ENCODE results near the gene ATP6V0D1. TPM values are rescaled to one million over a fixed set of nuclear protein-coding genes. Genes with fewer than 3 reads are reported as not detected.

ATP6V0D1 gene
- polyA plus RNA-seq, 2 of the 4 experiments (the other 2 are of a cell fraction): 45.7 to 103 TPM

DNA sequence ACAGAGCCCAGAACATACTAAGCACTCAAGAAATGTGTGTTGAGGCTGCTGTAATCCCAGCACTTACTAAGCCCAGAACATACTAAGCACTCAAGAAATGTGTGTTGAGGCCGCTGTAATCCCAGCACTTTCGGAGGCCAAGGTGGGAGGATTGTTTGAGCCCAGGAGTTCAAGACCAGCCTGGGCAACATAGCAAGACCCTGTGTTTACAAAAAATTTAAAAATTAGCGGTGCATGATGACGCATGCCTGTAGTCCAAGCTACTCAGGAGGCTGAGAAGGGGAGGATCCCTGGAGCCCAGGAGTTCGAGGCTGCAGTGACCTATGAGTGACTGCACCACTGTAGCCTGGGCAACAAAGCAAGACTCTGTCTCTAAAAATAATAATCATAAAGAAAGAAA lies 57.9 kb downstream of the ATP6V0D1 start (continued):
- TF ChIP-seq JUN (IDR thresholded peaks at IDR 0.05): no peak

DNA sequence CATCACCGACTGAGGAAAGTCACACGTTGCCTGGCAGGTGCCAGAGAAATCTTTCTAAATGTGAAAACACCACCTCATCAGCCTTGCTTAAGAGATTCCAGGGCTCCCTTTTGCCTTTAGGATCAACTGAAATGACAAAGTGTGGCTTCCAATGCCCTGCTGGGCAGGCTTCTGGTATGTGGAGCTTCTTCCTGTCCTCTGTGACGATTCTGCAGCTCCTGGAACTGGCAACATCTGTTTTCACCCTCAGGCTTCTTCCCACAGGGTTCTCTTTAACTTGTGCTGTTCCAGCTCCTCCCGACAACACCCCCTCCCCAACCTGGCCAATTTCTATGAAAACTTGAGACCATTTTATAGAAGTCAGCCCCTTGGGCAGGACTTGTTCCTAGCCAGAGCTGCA lies 59.9 kb downstream of the ATP6V0D1 start:
- ChIA-PET CTCF (interaction anchor here (0.7 to 10.9 kb wide), 5 partner anchors 23 to 160 kb away, joined by 3 to 207 read pairs (median 4); no protein-coding TSS in a partner anchor), POLR2A (no interaction called here)
- 65% methylated on average over 4 of the region's 4 CpGs for WGBS (ENCODE audit: missing lambda C conversion rate)
- Histone ChIP-seq H3K9me3 (no peaks in the 10 kb centered on the region), H3K4me3 (no peak overlapping the region), H3K27ac (no peak overlapping the region), H3K4me2 (no peak overlapping the region), H3K4me1 (no peaks in the 10 kb centered on the region; the same call in 2 of the 3 replicates)
- ATAC-seq: no peak
- no peak for FAIRE-seq
- TF ChIP-seq KDM5A (IDR thresholded peaks at IDR 0.05): no peak
- no peak for TF ChIP-seq HOXB13 (CRISPR knock-in tag; IDR thresholded peaks at IDR 0.05; ENCODE audit: low read depth)
- TF ChIP-seq EHF (CRISPR knock-in tag; IDR thresholded peaks at IDR 0.05): no peak
- no peak for TF ChIP-seq SREBF2 (IDR thresholded peaks at IDR 0.05)
- TF ChIP-seq ZC3H11A (IDR thresholded peaks at IDR 0.05): no peak
- no peak for DNase-seq (ENCODE audit: low read depth in 1 of 2, low spot score in 1 of 2)

DNA sequence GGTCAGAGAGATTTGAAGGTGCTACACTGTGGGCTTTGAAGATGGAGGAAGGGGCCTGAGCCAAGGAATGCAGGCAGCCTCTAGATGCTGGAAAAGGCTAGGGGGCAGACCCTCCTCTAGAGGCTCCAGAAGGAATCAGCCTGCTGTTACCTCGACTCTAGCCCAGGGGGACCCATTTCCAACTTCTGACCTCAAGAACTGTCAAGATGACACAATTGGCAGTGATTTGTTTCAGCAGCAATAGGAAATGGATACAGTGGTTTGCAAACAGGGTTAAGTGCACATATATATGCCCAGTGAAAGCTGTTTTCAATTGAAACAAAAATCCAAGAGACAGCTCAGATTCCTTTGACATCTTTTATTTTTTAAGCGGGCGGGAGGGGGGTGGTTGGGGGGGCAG lies 61.0 kb downstream of the ATP6V0D1 start:
- TF ChIP-seq CEBPB (IDR thresholded peaks at IDR 0.05): no peak
- no peak for TF ChIP-seq HOXB5 (CRISPR knock-in tag; IDR thresholded peaks at IDR 0.05)
- no peak for TF ChIP-seq MYC (IDR thresholded peaks at IDR 0.05; ENCODE audit: borderline replicate concordance, low read length)
- TF ChIP-seq, protein P1, sequence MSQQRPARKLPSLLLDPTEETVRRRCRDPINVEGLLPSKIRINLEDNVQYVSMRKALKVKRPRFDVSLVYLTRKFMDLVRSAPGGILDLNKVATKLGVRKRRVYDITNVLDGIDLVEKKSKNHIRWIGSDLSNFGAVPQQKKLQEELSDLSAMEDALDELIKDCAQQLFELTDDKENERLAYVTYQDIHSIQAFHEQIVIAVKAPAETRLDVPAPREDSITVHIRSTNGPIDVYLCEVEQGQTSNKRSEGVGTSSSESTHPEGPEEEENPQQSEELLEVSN (IDR thresholded peaks at IDR 0.05; ENCODE audit: borderline replicate concordance, low read depth): no peak
- no peak for TF ChIP-seq CHD4 (IDR thresholded peaks at IDR 0.05; ENCODE audit: borderline replicate concordance)
- no peak for TF ChIP-seq KDM5A (IDR thresholded peaks at IDR 0.05)
- TF ChIP-seq NFE2L2 (conservative IDR thresholded peaks at IDR 0.05; ENCODE audit: low read length): no peak
- TF ChIP-seq NPAS2 (CRISPR knock-in tag; IDR thresholded peaks at IDR 0.05; ENCODE audit: borderline replicate concordance): no peak
- TF ChIP-seq, protein P2, sequence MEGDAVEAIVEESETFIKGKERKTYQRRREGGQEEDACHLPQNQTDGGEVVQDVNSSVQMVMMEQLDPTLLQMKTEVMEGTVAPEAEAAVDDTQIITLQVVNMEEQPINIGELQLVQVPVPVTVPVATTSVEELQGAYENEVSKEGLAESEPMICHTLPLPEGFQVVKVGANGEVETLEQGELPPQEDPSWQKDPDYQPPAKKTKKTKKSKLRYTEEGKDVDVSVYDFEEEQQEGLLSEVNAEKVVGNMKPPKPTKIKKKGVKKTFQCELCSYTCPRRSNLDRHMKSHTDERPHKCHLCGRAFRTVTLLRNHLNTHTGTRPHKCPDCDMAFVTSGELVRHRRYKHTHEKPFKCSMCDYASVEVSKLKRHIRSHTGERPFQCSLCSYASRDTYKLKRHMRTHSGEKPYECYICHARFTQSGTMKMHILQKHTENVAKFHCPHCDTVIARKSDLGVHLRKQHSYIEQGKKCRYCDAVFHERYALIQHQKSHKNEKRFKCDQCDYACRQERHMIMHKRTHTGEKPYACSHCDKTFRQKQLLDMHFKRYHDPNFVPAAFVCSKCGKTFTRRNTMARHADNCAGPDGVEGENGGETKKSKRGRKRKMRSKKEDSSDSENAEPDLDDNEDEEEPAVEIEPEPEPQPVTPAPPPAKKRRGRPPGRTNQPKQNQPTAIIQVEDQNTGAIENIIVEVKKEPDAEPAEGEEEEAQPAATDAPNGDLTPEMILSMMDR (IDR thresholded peaks at IDR 0.05): no peak
- TF ChIP-seq MAFK (IDR thresholded peaks at IDR 0.05; ENCODE audit: partially characterized antibody): no peak
- TF ChIP-seq, protein P3, sequence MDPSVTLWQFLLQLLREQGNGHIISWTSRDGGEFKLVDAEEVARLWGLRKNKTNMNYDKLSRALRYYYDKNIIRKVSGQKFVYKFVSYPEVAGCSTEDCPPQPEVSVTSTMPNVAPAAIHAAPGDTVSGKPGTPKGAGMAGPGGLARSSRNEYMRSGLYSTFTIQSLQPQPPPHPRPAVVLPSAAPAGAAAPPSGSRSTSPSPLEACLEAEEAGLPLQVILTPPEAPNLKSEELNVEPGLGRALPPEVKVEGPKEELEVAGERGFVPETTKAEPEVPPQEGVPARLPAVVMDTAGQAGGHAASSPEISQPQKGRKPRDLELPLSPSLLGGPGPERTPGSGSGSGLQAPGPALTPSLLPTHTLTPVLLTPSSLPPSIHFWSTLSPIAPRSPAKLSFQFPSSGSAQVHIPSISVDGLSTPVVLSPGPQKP (IDR thresholded peaks at IDR 0.05; ENCODE audit: low read depth, low read length): no peak
- TF ChIP-seq MAZ (IDR thresholded peaks at IDR 0.05; ENCODE audit: borderline replicate concordance, low read depth, low read length): no peak
- TF ChIP-seq FOSB (CRISPR knock-in tag; IDR thresholded peaks at IDR 0.05): no peak
- TF ChIP-seq, protein P4, sequence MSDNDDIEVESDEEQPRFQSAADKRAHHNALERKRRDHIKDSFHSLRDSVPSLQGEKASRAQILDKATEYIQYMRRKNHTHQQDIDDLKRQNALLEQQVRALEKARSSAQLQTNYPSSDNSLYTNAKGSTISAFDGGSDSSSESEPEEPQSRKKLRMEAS (IDR thresholded peaks at IDR 0.05): no peak
- no peak for TF ChIP-seq POLR2A (IDR thresholded peaks at IDR 0.05; ENCODE audit: low read length)
- no peak for TF ChIP-seq GATA3 (IDR thresholded peaks at IDR 0.05; ENCODE audit: borderline replicate concordance)
- Histone ChIP-seq H3K4me1 (peaks cover 8% of the 10 kb centered on the region; the same call in 2 of the 3 replicates), H3K4me2 (no peak overlapping the region), H3K27ac (no peak overlapping the region), H3K9me3 (no peaks in the 10 kb centered on the region), H3K4me3 (no peak overlapping the region)
- ATAC-seq: peak; percentile 12 to 51; a peak in 2 of 6 replicates
- WGBS (ENCODE audit: missing lambda C conversion rate): 66% methylated on average over 3 of the region's 3 CpGs
- FAIRE-seq: no peak
- CTCF ChIA-PET: interaction anchor here (0.6 to 10.9 kb wide), 3 partner anchors 7 to 78 kb away, joined by 3 to 207 read pairs (median 52); no protein-coding TSS in a partner anchor
- POLR2A ChIA-PET: interaction anchor here (1.0 kb wide), 1 partner anchor 11 kb away, joined by 3 read pairs; the partner anchor contains the start of gene HSD11B2
- DNase-seq (ENCODE audit: low read depth in 1 of 2, low spot score in 1 of 2): peak in 1 of 2 experiments; percentile 35
